ENCODE measurements around the gene ACAD10. TPM values are rescaled to one million over a fixed set of nuclear protein-coding genes. Genes with fewer than 3 reads are reported as not detected.
A peak's percentile ranks its signal among the peaks of the same experiment; 100 is the strongest.

Gene ACAD10
- total RNA-seq (2021) (32.9 and 38.8 TPM in 2 replicates), Bru-seq, nascent RNA (percentile 60 among the genes with signal in this experiment), BruChase-seq, experiment 1, labeled RNA remaining after a 2-hour chase (percentile 56 among the genes with signal in this experiment), BruChase-seq, experiment 2, labeled RNA remaining after a 6-hour chase (percentile 64 among the genes with signal in this experiment)
- long read RNA-seq, full-length matches to known transcripts = 8 of 42 reads
- long read RNA-seq, partial matches to known transcripts = 14 of 42 reads
- long read RNA-seq, other reads (novel, unspliced or antisense) = 20 of 42 reads

DNA sequence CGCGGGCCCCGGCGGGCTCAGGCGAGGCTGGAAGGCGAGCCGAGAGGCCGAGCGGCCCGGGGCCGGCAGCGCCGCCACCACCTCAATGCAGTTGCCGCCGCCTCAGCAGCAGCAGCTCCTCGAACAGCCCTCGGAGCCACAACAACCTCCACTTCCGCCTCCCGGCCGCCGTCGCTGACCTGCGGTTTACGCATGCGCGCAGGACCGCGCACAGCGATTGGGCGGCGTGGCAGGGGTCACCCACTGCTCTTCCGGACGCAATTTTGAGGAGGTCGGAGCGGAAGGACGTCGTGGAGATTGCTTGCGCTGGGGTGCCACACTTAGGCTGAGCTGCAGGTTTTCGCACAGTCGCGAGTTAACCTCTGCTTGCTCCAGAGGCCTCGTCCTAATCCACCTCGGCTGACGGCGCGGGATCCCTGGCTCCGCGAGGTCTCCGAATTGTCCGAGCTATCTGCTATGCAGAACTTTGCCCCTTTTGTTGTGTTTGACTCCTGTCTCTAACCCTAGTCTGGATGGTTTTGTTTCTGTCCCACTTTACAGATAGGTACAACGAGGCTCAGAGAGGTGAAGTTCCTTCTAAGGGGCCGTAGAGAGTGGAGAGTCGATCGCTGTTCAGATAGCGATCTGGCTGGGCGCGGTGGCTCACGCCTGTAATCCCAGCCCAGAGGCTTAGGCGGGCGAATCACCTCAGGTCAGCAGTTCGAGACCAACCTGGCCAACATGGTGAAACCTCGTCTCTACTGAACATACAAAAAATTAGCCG, at the start of gene ACAD10, which contains the start of gene BRAP:
ACAD10 (plus strand) TSS at position 243 of the 763 bp plus-strand sequence. CDS start 6,657 bp downstream, outside the sequence.
BRAP (minus strand) TSS at position 146 of the 763 bp plus-strand sequence. CDS start 164 bp downstream, outside the sequence.
- Histone ChIP-seq H3K9me3 (ENCODE audit: low read depth, low read length, poor library complexity, severe bottlenecking) (no peaks in the 10 kb centered on the region), H3K36me3 (ENCODE audit: insufficient read depth, low read length, poor library complexity, severe bottlenecking) (peaks cover 15% of the 10 kb centered on the region), H3K27ac (ENCODE audit: low read depth, low read length, poor library complexity, severe bottlenecking) (peak within 1 kb of the TSS; percentile 77), H3K27me3 (replicated peaks; ENCODE audit: insufficient read depth, low read depth, low read length, poor library complexity) (no peaks in the 10 kb centered on the region), H3K4me1 (ENCODE audit: insufficient read depth, low read length, poor library complexity, severe bottlenecking) (peaks cover 6% of the 10 kb centered on the region), H3K4me3 (ENCODE audit: low read depth, low read length, poor library complexity, severe bottlenecking) (peak within 1 kb of the TSS; percentile 70)
- peak; percentile 94 for DNase-seq (ENCODE audit: low spot score)
- POLR2A ChIA-PET (ENCODE audit: low non-redundant PET) = interaction anchor here (0.6 kb wide), 1 partner anchor 11 kb away, joined by 3 read pairs; no protein-coding TSS in a partner anchor
- intact Hi-C loops (cut with micrococcal nuclease; ENCODE audit: unreplicated experiment) = no loop called here
- BruUV-seq (replicated peaks) = TSS peak; percentile 82
- TF ChIP-seq, protein P1, sequence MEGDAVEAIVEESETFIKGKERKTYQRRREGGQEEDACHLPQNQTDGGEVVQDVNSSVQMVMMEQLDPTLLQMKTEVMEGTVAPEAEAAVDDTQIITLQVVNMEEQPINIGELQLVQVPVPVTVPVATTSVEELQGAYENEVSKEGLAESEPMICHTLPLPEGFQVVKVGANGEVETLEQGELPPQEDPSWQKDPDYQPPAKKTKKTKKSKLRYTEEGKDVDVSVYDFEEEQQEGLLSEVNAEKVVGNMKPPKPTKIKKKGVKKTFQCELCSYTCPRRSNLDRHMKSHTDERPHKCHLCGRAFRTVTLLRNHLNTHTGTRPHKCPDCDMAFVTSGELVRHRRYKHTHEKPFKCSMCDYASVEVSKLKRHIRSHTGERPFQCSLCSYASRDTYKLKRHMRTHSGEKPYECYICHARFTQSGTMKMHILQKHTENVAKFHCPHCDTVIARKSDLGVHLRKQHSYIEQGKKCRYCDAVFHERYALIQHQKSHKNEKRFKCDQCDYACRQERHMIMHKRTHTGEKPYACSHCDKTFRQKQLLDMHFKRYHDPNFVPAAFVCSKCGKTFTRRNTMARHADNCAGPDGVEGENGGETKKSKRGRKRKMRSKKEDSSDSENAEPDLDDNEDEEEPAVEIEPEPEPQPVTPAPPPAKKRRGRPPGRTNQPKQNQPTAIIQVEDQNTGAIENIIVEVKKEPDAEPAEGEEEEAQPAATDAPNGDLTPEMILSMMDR (conservative IDR thresholded peaks at IDR 0.05; ENCODE audit: low read depth, low read length) = no peak
- no peak for TF ChIP-seq EZH2 (IDR thresholded peaks at IDR 0.05; ENCODE audit: borderline replicate concordance, low read depth, low read length, poor library complexity, severe bottlenecking)
- CTCF ChIA-PET = interaction anchor here (0.6 to 0.8 kb wide), 2 partner anchors 817 to 1373 kb away, joined by 3 to 6 read pairs; no protein-coding TSS in a partner anchor

DNA sequence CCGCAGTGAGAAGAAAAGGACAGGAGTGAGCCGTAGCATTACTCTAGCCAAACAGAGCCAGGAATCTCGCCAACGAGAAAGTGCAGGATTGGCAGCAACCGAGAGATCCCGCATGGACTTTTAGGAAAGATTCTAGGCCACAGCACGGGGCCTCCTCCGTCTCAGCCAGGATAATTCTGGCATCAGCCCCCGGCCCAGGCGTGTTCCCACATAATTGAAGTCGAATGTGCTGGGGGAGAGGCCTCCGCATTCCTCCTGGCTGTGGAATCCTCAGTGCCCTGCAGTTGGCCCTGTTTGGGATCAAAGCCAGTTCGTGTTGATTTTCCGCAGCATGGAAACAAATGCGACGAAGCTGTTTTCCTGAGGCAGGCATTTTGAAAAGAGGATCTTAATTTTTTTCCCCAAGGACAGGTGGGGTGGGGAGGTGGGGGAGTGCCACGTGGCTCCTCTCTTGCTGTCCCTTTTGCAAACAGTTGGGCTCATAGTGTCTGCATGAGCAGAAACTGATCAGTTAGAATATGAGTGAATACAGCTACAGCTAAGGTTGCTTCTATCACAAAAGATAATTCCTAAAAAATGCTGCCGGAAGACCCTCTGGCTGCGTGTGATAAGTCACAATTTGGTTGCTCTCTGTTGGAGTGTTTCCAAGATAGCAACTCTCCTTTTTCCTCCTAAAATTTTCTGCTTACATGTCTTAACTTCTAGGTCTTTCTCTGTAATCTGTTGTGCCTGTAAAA, 49.5 kb upstream of the ACAD10 start:
- intact Hi-C loops (cut with micrococcal nuclease; ENCODE audit: unreplicated experiment) = no loop called here
- Histone ChIP-seq H3K9me3 (ENCODE audit: low read depth, low read length, poor library complexity, severe bottlenecking) (no peaks in the 10 kb centered on the region), H3K36me3 (ENCODE audit: insufficient read depth, low read length, poor library complexity, severe bottlenecking) (no peaks in the 10 kb centered on the region), H3K4me3 (ENCODE audit: low read depth, low read length, poor library complexity, severe bottlenecking) (no peak overlapping the region), H3K27ac (ENCODE audit: low read depth, low read length, poor library complexity, severe bottlenecking) (peak overlapping the region; percentile 89), H3K4me1 (ENCODE audit: insufficient read depth, low read length, poor library complexity, severe bottlenecking) (peaks cover 25% of the 10 kb centered on the region), H3K27me3 (replicated peaks; ENCODE audit: insufficient read depth, low read depth, low read length, poor library complexity) (no peaks in the 10 kb centered on the region)
- POLR2A ChIA-PET (ENCODE audit: low non-redundant PET) = interaction anchor here (0.6 to 0.7 kb wide), 2 partner anchors 170 to 381 kb away, joined by 3 to 6 read pairs; no protein-coding TSS in a partner anchor
- DNase-seq (ENCODE audit: low spot score) = peak; percentile 65
- CTCF ChIA-PET = no interaction called here
- TF ChIP-seq EZH2 (IDR thresholded peaks at IDR 0.05; ENCODE audit: borderline replicate concordance, low read depth, low read length, poor library complexity, severe bottlenecking) = no peak
- TF ChIP-seq, protein P1 (conservative IDR thresholded peaks at IDR 0.05; ENCODE audit: low read depth, low read length) = no peak
- no TSS peak for BruUV-seq (replicated peaks)

DNA sequence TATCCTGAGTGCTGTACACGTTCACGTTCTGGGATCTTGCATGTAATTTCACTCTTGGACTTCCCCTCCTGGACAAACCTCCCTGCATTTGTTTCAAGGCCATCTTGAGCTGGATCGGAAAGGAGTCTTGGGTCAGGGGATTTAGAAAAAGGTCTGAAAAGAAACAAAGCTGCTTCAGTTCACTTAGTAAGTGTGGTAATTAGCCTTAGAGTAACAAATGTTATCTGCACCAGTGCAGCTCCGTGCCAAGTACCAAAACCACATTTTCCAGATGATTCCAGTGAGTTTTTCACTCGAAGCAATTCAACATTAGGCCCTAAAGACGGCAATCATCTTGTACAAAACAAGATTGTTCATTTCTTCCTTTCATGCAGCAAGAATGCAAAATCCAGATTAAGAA, 47.3 kb upstream of the ACAD10 start:
- BruUV-seq (replicated peaks) = no TSS peak
- POLR2A ChIA-PET (ENCODE audit: low non-redundant PET) = no interaction called here
- TF ChIP-seq, protein P1 (conservative IDR thresholded peaks at IDR 0.05; ENCODE audit: low read depth, low read length) = no peak
- TF ChIP-seq EZH2 (IDR thresholded peaks at IDR 0.05; ENCODE audit: borderline replicate concordance, low read depth, low read length, poor library complexity, severe bottlenecking) = no peak
- CTCF ChIA-PET = no interaction called here
- no peaks in the 10 kb centered on the region for H3K27me3 ChIP-seq (replicated peaks; ENCODE audit: insufficient read depth, low read depth, low read length, poor library complexity)
- DNase-seq (ENCODE audit: low spot score) = no peak
- H3K36me3 ChIP-seq (ENCODE audit: insufficient read depth, low read length, poor library complexity, severe bottlenecking) = peaks cover 9% of the 10 kb centered on the region
- intact Hi-C loops (cut with micrococcal nuclease; ENCODE audit: unreplicated experiment) = no loop called here
- peaks cover 25% of the 10 kb centered on the region for H3K4me1 ChIP-seq (ENCODE audit: insufficient read depth, low read length, poor library complexity, severe bottlenecking)
- no peak overlapping the region for H3K27ac ChIP-seq (ENCODE audit: low read depth, low read length, poor library complexity, severe bottlenecking)
- H3K4me3 ChIP-seq (ENCODE audit: low read depth, low read length, poor library complexity, severe bottlenecking) = no peak overlapping the region
- H3K9me3 ChIP-seq (ENCODE audit: low read depth, low read length, poor library complexity, severe bottlenecking) = no peaks in the 10 kb centered on the region

All from A673 (cell line).